Stimulated activated CD4-positive, alpha-beta T cell treated with anti-CD3 and anti-CD28 coated beads, Interleukin-15, amount 100 ng/mL, for 1 hour (primary cell): Measurements from ENCODE around the gene ATP7A.
"Not testable (repeated sequence)": the region's sequence is repeated elsewhere in the genome, so short reads cannot be mapped to it uniquely, and the experiment has no call there.

Experiments used
- DNase-seq, 2 donors: peaks; one replicate each; pipeline ENCODE4 v3.0.0-alpha.2; 2020; ENCODE audit warnings: low read depth in 1 of 2, low spot score in 1 of 2

Gene ATP7A

DNA sequence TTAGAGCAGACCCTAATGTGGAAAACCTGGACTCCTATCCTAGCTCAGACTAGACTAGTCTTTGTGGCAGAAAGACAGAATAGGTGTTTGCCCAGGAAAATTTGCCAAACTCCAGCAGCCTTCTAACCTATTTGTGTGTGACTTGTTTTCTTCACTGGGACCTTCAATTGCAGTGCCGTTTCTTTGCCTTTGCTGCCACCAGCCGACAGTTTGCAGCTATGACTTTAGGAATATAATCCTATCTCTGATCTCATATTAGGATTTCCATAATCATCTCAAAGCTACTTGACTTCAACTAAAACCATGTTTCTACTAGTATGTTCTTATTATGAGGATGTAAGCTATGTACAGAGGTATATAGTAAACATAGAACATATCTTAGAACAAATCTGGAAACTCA, 119.2 kb downstream of the ATP7A start:
- no peak for DNase-seq

DNA sequence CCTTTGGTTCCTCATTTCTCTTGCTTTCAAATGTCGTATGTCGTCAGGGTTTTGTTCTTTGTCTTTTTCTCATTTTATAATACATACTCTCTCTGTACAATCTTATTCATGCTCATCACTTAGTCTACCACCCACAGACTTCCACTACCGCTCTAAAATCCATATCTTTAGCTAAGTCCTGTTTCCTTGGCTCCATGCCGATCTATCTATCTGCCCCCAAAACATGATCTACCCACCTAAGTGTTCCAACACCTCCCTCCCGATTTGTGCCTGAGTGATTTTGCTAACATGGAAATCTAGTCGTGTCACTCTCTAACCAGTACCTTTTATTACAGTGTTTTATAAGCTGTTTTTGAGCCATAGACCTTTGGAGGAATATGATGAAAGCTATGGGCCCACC, 124.6 kb downstream of the ATP7A start:
- DNase-seq, result no peak

DNA sequence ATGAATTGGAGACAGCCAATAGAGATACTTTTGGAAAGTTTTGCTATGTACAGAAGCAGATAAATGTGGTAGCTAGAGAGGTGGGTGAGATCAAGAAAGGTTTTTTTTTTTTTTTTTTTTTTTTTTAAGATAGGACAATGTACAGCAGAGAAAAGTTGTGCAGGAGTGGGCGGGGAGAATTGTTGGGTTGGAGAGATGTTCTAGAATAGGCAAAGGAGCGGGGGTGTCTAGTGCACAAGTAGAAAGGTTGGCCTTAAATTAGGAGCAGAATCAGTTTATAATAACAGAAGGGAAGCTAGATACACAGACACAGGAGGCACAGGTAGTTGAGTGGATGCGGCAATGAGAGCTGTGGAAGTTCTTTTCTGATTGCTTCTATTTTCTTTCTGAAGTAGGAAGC, 127.4 kb downstream of the ATP7A start:
- no peak for DNase-seq

DNA sequence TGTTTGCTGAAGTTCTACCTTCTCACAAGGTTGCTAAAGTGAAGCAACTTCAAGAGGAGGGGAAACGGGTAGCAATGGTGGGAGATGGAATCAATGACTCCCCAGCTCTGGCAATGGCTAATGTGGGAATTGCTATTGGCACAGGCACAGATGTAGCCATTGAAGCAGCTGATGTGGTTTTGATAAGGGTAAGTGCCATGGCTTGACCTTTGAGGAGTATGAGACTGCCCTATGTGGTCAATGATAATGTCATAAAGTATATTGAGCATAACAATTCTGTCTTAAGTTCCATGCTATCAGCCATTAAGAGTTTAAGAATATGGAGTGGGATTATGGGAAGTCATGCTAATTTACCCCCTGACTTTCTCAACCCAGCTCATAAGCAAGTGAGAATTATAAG, 132.1 kb downstream of the ATP7A start:
- DNase-seq, result no peak

DNA sequence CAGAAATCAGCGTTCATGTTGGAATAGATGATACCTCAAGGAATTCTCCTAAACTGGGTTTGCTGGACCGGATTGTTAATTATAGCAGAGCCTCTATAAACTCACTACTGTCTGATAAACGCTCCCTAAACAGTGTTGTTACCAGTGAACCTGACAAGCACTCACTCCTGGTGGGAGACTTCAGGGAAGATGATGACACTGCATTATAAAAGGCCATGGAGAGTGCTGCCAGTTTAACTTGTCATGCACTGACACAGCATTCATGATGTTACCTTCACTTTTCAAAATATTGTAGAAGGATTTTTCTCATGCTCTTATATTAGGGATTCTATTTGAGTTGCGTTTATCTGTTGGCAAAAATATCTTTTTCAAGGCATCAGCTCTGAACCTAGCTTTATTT, 135.9 kb downstream of the ATP7A start:
- no peak for DNase-seq

DNA sequence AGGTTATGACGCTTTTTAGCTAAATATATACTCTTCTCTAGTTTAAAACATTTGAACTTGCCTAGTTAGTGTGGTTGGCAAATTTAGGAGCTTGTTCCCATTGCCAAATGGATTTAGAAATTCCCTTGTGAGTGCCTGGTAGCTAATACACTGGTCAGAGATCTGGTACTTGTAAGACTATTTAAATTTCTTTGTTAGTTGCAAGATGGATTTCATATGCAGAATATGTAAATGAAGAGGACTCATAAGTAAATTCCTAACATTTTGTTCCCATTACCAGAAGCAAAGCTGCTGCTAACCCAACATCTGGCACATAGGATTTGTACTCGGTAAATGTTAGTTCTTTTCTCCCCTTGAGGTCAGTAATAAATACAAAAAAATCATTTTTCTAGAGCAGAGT, 137.6 kb downstream of the ATP7A start:
- DNase-seq, result no peak

DNA sequence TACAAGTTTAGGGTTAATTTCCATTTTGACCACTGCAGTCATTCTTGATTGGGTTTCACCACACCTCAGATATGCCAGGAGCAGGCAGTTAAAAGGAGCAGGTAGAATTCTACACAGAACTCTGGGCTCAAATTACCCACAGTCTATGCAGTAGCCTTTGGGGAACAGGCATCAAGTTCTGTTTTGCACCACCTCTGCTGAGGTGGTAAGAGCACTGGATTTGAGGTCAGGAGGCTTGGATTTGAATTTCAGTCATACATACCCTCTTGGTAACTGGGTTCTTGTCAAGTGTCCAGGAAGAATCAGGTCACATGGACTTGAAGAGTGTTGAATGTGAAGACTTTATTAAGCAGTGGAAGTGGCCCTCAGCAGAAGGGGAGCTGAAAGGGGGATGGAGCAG, 153.2 kb downstream of the ATP7A start:
- DNase-seq, result no peak

DNA sequence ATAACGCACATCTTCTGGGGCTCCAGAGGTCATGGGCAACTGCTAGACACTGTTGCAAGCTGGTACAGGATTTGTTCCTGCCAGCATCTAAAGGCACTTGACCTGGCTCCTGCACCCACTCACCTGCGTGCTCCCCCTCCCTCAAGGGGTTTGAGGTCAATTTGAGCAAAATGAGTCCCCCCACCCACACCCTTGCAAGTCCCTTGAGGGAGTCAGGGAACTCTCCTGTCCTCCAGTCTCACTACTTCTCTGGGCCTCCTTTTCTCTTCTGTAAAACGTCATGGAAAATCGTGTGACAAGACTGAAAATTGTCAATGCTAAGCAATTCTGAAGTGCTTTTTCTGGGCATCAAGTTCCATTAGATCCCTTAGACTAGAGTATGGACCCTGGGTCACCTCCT, 153.7 kb downstream of the ATP7A start:
- no peak for DNase-seq

DNA sequence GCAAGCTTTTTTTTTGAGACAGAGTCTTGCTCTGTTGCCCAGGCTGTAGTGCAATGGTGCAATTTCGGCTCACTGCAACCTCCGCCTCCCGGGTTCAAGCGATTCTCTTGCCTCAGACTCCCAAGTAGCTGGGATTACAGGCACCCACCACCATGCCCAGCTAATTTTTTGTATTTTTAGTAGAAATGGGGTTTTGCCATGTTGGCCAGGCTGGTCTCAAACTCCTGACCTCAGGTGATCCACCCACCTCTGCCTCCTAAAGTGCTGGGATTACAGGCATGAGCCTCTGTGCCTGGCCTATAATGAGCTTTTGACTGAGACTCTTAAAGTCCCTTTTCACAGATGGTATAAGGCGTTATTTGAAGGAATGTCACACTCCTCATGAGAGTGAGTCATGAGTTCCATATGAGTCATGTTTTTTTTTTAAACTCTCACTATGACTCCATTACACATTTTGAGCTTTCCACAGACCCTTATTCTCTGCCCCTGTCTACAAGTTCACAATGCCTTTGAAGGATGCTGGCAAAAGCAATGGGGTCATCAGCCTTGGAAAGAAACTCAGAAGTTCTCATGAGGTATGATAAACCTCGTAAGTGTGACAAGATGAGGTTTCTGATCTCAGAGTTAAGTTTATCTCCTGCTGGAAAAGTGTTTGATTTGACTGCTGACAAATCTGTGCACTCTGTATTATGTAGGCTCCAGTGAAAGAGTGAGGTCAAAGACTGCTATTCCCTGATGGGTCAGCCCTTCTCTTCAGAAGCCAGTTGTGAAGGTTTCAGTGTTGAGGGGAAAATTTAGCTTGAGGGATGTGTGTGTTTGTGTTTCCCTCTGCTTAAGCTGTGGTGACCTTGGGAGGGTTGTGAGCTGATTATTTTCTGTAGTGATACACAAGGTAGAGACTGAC, 154.5 kb downstream of the ATP7A start:
- DNase-seq, result not testable (repeated sequence)

DNA sequence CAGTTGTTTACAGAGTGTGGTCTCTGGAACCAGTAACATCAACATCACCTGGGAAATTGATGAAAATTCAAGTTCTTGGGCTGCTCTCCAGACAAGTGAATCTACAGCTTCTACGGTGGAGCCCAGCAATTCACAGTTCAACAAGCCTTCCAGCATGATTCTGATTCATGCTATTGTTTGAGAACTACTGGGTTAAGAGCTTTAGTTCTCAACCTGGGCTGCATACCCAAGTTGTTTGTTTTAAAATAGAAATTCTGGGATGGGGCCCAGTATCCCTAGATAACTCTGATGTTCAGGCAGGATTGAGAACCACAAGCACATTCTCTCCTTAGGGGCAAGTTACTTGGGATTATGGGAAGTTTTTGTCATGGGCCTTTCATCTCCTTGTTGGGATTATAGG, 155.6 kb downstream of the ATP7A start:
- no peak for DNase-seq

DNA sequence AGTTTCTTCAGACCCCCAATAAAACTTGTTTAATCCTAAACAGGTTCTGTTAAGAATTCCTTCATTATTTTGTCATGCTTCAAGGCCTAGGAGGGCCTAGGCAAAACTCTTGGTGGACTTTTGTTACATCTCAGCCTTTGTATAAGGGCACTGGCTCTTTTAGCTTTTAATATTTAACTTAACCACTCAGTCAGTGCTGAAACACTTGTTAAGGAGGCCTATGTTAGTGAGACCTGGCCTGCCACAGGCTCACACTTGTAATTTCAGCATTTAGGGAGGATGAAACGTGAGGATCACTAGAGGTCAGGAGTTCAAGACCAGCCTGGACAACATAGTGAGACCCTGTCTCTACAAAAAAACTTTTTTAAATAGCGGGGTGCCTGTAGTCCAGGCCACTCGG, 160.8 kb downstream of the ATP7A start:
- DNase-seq, result no peak

DNA sequence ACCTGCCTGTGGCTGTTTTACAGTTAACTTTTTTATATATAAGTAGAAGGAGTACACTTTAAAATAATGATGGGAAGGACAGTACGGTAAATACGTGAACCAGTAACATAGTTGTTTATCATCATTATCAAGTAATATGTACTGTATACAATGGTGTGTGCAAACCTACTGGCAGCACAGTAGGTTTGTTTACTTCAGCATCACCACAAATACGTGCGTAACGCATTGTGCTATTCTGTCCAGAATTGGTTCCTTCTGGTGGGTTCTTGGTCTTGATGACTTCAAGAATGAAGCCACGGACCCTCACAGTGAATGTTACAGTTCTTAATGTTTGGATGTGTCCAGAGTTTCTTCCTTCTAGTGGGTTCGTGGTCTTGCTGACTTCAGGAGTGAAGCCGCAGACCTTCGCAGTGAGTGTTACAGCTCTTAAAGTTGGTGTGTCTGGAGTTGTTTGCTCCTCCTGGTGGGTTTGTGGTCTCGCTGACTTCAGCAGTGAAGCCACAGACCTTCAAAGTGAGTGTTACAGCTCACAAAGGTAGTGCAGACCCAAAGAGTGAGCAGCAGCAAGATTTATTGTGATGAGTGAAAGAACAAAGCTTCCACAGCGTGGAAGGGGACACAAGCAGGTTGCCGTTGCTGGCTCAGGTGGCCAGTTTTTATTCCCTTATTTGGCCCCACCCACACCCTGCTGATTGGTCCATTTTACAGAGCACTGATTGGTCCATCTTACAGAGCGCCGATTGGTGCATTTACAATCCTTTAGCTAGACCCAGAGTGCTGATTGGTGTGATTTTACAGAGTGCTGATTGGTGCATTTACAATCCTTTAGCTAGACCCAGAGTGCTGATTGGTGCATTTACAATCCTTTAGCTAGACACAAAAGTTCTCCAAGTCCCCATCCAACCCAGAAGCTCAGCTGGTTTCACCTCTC, 162.9 kb downstream of the ATP7A start:
- peak in 1 of 2 donors; percentile 1 for DNase-seq

DNA sequence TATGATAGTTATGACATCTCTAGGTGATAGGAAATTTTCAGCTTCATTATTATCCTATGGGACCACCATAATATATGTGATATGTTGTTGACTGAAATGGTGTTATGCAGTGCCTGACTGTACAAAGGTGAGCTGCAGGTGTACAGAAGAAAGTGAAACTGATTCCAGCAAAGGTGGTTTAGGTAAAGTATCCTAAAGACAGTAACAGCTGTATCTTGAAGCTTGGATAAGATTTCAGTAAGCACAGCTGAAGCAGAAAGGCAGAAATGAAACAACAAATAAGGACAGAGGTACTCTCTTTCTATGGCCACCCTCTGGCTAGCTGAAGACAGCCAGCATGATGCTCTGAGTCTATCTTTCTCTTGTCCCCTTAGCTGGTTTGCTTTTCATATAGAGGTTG, 163.6 kb downstream of the ATP7A start:
- DNase-seq, result no peak

DNA sequence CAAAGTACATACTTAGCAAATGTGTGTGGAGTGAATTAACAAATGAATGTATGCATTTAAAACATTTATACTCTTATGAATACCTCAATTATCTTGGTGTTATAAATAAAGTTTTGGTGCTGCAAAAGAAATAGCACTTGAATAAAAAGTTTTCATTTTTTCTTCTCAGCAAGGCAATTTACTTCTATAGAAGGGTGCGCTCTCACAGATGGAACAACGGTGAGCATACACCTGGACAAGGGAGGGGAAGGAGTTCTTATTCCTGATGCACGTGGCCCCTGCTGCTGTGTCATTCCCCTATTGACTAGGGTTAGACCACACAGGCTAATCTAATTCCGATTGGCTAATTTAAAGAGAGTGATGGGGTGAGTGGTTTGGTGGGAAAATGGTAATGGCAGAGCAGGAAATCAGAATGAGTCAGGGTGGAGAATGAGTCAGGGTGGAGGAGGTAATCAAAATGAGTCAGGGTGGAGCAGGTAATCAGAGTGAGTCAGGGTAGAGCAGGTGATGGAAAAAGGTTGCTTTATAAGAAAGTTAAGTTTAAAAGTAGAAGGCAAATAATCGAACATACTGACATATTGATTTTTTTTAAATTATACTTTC, 165.4 kb downstream of the ATP7A start:
- DNase-seq, result no peak

DNA sequence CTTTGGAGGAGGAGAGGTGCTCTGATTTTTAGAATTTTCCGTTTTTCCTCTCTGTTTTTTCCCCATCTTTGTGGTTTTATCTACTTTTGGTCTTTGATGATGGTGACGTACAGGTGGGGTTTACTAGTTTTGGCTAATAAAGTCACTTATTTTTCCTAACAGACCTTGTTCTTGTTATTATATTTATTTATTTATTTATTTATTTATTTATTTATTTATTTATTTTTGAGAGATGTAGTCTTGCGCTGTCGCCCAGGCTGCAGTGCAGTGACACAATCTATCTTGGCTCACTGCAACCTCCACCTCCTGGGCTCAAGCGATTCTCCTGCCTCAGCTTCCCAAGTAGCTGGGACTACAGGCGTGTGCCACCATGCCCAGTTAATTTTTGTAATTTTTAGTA, 170.9 kb downstream of the ATP7A start:
- DNase-seq, result not testable (repeated sequence)

DNA sequence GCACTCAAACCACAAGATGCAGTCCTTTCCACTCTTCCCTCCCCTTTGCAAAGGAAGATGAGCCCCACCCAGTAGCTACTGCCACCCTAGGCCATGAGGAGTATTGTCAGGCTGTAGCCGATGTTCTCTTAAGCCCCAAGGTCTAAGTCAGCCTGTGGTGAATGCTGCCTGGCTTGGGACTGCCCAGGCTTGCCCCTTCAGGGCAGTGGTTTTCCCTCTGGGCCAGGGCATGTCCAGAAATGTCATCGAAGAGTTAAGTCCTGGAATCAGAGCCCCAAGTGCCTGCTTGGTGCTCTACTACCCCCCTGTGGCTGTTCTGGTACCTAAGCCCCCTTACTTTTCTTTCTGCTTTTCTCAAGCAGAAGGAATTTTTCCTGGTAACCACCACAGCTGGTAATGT, 181.8 kb downstream of the ATP7A start:
- no peak for DNase-seq

DNA sequence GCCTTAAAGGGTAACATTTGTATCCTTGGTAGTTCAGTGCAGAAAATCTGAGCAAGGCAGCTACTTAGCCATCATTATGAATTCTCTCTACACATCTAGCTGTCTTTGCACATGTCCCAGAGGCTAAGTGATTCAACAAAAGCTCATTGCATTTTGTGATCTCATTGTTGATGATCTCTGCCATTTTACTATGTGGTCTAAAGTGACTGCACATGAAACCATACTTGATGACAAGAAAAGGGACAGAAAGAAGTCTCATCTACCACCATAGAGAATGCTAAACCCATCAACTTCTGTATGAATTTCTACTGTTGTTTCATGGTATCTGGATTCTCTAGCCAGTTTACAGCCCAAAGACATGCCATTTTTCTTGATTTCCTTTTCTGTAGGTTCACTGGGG, 187.6 kb downstream of the ATP7A start:
- DNase-seq, result no peak
